NCI-H2029 (cell line): ENCODE data around the gene SLC27A1.
"Not testable (repeated sequence)": the region's sequence is repeated elsewhere in the genome, so short reads cannot be mapped to it uniquely, and the experiment has no call there.

Experiments used
- DNase-seq: peaks from one replicate; lab custom pipeline; 2025; lab: John Stamatoyannopoulos, UW

SLC27A1 gene

DNA sequence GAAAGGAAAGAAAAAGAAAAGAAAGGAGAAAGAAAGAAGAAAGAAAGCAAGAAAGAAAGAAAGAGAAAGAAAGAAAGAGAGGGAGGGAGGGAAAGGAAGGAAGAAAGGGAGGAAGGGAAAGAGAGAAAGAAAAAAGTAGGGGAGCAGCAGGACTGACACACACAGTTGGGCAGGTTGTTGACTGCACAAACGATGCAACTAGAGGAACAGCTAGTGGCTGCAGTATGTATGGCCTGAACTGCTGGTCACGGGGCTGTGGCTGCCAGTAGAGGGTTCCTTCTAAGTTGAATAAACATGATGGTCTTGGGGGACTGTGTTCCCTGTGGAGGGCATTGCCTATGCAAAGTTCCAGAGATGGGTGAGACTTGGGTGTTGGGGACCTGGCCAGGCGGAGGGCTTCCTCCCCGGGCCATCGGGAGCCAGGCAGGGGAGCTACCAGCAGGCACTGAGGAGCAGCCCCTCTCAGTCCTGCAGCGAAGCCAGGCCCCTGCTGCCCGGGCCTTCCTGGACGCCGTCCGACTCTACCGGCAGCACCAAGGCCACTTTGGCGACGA, 68.4 kb downstream of the SLC27A1 start:
- DNase-seq, result no peak

DNA sequence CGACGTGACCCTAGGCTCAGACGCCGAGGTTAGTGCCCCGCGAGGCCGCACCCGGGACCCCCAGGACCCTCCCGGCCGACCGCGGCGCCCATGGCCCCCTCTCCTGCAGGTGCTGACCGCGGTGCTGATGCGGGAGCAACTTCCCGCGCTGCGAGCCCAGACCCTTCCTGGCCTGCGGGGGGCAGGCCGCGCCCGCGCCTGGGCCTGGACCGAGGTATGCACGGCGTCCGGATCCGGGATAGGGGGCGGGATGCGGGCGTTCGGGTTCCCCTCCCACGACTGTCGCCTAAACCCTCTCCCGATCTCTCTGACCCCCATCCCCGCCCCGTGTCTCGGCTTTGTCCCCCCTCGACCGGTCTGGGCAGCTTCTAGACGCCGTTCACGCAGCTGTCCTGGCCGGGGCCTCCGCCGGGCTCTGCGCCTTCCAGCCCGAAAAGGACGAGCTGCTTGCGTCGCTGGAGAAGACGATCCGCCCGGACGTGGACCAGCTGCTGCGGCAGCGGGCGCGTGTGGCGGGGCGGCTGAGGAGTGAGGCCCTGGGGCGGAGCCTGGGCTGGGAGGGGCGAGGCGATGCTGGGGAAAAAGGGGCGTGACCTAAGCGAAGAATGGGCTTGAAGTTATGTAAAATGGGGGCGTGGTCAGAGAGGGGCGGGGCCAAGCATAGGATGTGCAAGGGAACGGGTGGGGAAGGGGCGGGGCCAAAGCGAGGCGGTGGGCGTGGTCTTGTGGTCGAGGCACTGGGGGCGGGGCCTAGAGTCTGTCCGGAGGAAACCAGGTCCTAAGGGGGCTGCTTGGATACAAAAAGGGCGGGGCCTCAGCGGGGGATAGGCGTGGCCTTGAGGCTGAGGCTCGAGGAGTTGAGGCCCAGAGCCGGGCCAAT, 69.2 kb downstream of the SLC27A1 start:
- peak; percentile 99 for DNase-seq

GRCh38 chr19:17540174-17540573, 69.8 kb downstream of the SLC27A1 start:
- DNase-seq, result no peak

DNA sequence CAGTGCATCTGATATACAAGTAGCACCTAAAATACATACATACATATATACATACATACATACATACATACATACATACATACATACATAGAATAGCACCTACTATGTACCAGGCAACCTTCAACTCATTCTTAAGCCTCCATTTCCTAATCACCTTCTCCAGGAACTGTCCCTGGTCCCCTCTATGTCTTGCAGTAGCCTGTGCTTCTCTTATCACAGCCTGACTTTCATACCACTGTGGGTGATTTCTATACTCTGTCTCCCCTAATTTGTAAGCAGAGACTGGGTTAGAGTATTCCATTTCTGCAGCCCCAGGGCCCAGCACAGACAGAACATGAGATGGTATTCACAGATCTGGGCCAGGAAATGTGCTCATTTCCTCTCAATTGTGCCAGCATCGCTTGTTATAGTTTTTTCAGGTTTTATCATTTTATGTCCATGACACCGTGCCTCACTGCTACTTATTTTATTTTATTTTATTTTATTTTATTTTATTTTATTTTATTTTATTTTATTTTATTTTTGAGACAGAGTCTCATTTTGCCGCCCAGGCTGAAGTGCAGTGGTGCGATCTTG, 70.9 kb downstream of the SLC27A1 start:
- DNase-seq, result no peak

DNA sequence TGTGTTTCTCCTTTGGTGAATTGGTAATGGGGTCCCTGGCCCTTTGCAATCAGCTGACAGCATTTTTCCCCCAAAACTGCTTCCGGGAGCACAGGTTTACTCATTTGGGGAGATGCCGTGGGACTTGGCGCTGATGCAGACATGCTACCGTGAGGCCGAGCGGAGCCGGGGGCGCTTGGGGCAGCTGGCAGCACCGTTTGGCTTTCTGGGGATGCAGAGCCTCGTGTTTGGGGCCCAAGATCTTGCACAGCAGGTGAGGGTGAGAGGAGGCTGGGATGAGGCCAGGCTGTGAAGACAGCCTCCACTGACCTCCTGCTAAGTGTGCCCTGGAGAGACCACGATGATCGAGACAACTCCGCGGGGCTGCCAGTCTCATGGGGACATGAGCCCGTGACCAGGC, 71.7 kb downstream of the SLC27A1 start:
- no peak for DNase-seq

DNA sequence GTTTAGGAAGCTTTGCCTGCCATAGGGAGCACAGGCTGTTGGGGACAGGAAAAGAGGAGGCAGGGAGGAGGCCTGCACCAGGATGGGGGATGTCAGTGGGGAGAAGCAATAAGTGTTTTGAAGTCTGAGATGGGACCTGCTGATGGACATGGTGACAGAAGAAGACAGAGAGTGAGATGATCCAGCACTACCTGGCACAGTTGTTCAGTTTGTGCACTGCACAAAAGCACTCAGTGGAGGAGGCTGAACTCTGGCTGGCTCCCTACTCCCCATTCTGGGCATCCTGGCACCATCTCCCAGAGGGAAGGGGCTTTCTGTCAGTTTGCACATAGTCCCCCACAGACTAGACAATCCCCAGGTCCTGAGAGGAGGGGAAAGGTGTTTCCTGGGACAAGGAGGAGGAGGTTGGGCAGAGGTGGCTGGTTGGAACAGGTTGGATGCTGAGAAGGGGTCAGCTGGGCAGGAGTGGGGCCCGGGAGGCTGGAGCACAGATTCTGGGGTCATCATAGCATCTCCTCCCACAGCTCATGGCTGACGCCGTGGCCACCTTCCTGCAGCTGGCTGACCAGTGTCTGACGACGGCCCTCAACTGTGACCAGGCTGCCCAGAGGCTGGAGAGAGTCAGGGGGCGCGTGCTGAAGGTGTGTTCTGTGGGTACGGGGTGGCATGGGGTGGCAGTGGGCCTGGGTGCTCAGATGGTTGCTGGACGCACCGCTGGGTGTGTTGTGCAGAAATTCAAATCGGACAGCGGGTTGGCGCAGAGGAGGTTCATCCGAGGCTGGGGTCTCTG, 72.7 kb downstream of the SLC27A1 start:
- no peak for DNase-seq

GRCh38 chr19:17543986-17544385, 73.7 kb downstream of the SLC27A1 start:
- DNase-seq, result no peak

GRCh38 chr19:17544418-17544817, 74.1 kb downstream of the SLC27A1 start:
- DNase-seq, result no peak

DNA sequence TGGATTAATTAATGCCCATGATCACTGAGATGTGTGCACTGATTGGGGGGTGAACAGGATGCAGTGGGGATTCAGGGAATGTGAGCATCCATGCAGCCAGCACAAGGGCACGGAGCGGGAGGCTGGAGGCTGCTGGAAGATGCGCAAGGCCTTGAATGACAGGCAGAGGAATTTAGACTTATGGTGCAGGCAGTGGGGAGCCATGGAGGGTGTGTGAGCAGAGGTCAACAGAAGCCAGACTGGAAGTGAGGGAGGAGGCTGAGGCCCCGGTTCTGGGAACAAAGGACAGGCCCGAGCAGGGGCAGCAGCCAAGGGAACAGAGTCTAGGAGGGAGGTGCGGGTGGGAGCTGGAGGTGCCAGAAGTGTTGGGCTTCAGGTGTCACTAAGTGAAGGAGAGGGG, 77.8 kb downstream of the SLC27A1 start:
- no peak for DNase-seq

- DNase-seq, result no peak
These were observed 78.9 kb downstream of the SLC27A1 start for GRCh38 chr19:17549085-17549740.

DNA sequence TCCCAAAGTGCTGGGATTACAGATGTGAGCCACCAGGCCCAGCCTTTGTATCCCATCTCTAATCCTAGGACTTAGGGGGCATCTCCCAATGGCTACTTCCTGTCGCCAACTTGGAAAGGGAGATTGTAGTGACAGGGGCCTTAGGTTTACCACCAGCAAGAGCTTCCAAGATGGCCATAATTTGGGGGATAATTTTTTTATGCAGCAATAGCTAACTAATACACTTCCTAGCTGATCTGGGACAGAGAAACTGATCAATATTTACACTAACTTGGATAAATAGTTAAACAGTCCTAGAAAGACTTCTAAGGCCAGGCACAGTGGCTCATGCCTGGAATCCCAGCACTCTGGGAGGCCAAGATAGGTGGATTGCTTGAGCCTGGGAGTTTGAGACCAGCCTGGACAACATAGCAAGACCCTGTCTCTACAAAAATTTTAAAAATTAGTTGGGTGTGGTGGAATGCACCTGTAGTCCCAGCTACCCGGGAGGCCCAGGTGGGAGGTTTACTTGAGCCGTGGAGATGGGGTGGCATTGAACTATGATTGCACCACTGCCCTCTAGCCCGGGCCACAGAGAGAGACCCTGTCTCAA, 79.8 kb downstream of the SLC27A1 start:
- no peak for DNase-seq

- DNase-seq, result not testable (repeated sequence)
These were observed 82.4 kb downstream of the SLC27A1 start for GRCh38 chr19:17552735-17553134.

GRCh38 chr19:17553256-17553655, 82.9 kb downstream of the SLC27A1 start:
- DNase-seq, result peak; percentile 78

- no peak for DNase-seq
These were observed 84.7 kb downstream of the SLC27A1 start for GRCh38 chr19:17554968-17555479.

GRCh38 chr19:17555480-17555928, 85.2 kb downstream of the SLC27A1 start, which contains the start of gene COLGALT1:
Gene COLGALT1 (plus strand): TSS chr19:17555649. CDS start chr19:17555714, 65 bp downstream.
- DNase-seq, result peak; percentile 98
